GM19238 (cell line): Measurements from ENCODE around the gene ADCY7.

Source experiments
- DNase-seq: peaks from one replicate; pipeline ENCODE4 v3.0.0; 2011; ENCODE audit warnings: low spot score; ENCODE audit not compliant: insufficient read length

Gene ADCY7

GRCh38 chr16:50267651-50268050 lies 1.3 kb downstream of the ADCY7 start:
- no peak for DNase-seq

GRCh38 chr16:50268352-50268751 lies 2.0 kb downstream of the ADCY7 start:
- no peak for DNase-seq

GRCh38 chr16:50269061-50269705 lies 2.8 kb downstream of the ADCY7 start:
- no peak for DNase-seq

- no peak for DNase-seq
Measured at GRCh38 chr16:50269769-50270509, 3.6 kb downstream of the ADCY7 start.

GRCh38 chr16:50270510-50271147 lies 4.3 kb downstream of the ADCY7 start:
- DNase-seq, result no peak

- no peak for DNase-seq
Measured at GRCh38 chr16:50271148-50272041, 5.0 kb downstream of the ADCY7 start.

GRCh38 chr16:50272111-50272571 lies 5.8 kb downstream of the ADCY7 start:
- no peak for DNase-seq

GRCh38 chr16:50272687-50273381 lies 6.5 kb downstream of the ADCY7 start:
- DNase-seq, result no peak

GRCh38 chr16:50273382-50273690 lies 7.0 kb downstream of the ADCY7 start:
- no peak for DNase-seq

- DNase-seq, result peak; percentile 84
Measured at GRCh38 chr16:50273888-50274325, 7.6 kb downstream of the ADCY7 start.

- peak; percentile 81 for DNase-seq
Measured at GRCh38 chr16:50274326-50275097, 8.2 kb downstream of the ADCY7 start.

GRCh38 chr16:50275098-50275415 lies 8.7 kb downstream of the ADCY7 start:
- DNase-seq, result no peak

GRCh38 chr16:50275428-50276325 lies 9.3 kb downstream of the ADCY7 start:
- no peak for DNase-seq

- DNase-seq, result no peak
Measured at GRCh38 chr16:50276326-50276640, 9.9 kb downstream of the ADCY7 start.

GRCh38 chr16:50276801-50277555 lies 10.6 kb downstream of the ADCY7 start:
- no peak for DNase-seq

- no peak for DNase-seq
Measured at GRCh38 chr16:50278251-50278650, 11.9 kb downstream of the ADCY7 start.

- DNase-seq, result no peak
Measured at GRCh38 chr16:50279504-50279865, 13.1 kb downstream of the ADCY7 start.

GRCh38 chr16:50280932-50281331 lies 14.6 kb downstream of the ADCY7 start:
- no peak for DNase-seq
